ENCODE data around the gene DISC1. TPM values are rescaled to one million over a fixed set of nuclear protein-coding genes. Genes with fewer than 3 reads are reported as not detected.

DISC1 gene
- total RNA-seq, 2 donors from 2014 or later: 2.9 to 5.8 TPM

- H3K27ac Mint-ChIP-seq: no peak overlapping the region
- H3K9me3 Mint-ChIP-seq: no peaks in the 10 kb centered on the region
- DNase-seq (no peak), ATAC-seq (replicated peaks in 1 of 2) (no peak)
- H3K4me1 Mint-ChIP-seq (ENCODE audit: low read depth): no peaks in the 10 kb centered on the region
- no peaks in the 10 kb centered on the region for H3K27me3 Mint-ChIP-seq (ENCODE audit: low read depth)
- H3K36me3 Mint-ChIP-seq (ENCODE audit: insufficient read depth in 2 of 2): peaks cover 2 to 4% of the 10 kb centered on the region in 2 donors
- no peak overlapping the region for H3K4me3 Mint-ChIP-seq
These were observed 80.3 kb downstream of the DISC1 start for GRCh38 chr1:231706934-231707333.

- Mint-ChIP-seq H3K27ac (no peak overlapping the region), H3K4me3 (no peak overlapping the region)
These were observed 80.8 kb downstream of the DISC1 start for GRCh38 chr1:231707407-231707806.

GRCh38 chr1:231708394-231708793 lies 81.8 kb downstream of the DISC1 start:
- DNase-seq (no peak), ATAC-seq (replicated peaks in 1 of 2) (no peak)
- Mint-ChIP-seq H3K27me3 (ENCODE audit: low read depth) (no peaks in the 10 kb centered on the region), H3K36me3 (ENCODE audit: insufficient read depth in 2 of 2) (peaks cover 4 to 5% of the 10 kb centered on the region in 2 donors), H3K27ac (no peak overlapping the region), H3K4me3 (no peak overlapping the region), H3K4me1 (ENCODE audit: low read depth) (no peaks in the 10 kb centered on the region), H3K9me3 (peaks cover 3 to 4% of the 10 kb centered on the region in 2 donors)

More at GRCh38 chr1:231707407-231707806, 80.8 kb downstream of the DISC1 start:
- ATAC-seq (replicated peaks in 1 of 2) (no peak), DNase-seq (no peak)
- H3K27me3 Mint-ChIP-seq (ENCODE audit: low read depth): no peaks in the 10 kb centered on the region
- H3K4me1 Mint-ChIP-seq (ENCODE audit: low read depth): no peaks in the 10 kb centered on the region
- peaks cover 2 to 4% of the 10 kb centered on the region in 2 donors for H3K36me3 Mint-ChIP-seq (ENCODE audit: insufficient read depth in 2 of 2)
- no peaks in the 10 kb centered on the region for H3K9me3 Mint-ChIP-seq

- Mint-ChIP-seq H3K27me3 (ENCODE audit: low read depth) (no peaks in the 10 kb centered on the region), H3K4me1 (ENCODE audit: low read depth) (no peaks in the 10 kb centered on the region), H3K36me3 (ENCODE audit: insufficient read depth in 2 of 2) (peaks cover 1 to 5% of the 10 kb centered on the region in 2 donors), H3K9me3 (peaks cover 3 to 4% of the 10 kb centered on the region in 2 donors), H3K27ac (no peak overlapping the region), H3K4me3 (no peak overlapping the region)
- no peak for DNase-seq
- no peak for ATAC-seq (replicated peaks in 1 of 2)
These were observed 87.8 kb downstream of the DISC1 start for GRCh38 chr1:231714440-231714839.

GRCh38 chr1:231715816-231716722 lies 89.5 kb downstream of the DISC1 start:
- DNase-seq (no peak), ATAC-seq (replicated peaks in 1 of 2) (no peak)
- Mint-ChIP-seq H3K27me3 (ENCODE audit: low read depth) (no peaks in the 10 kb centered on the region), H3K27ac (no peak overlapping the region), H3K4me1 (ENCODE audit: low read depth) (no peaks in the 10 kb centered on the region), H3K4me3 (no peak overlapping the region), H3K9me3 (peaks cover 3 to 4% of the 10 kb centered on the region in 2 donors), H3K36me3 (ENCODE audit: insufficient read depth in 2 of 2) (peaks cover 1 to 5% of the 10 kb centered on the region in 2 donors)

- Mint-ChIP-seq H3K4me1 (ENCODE audit: low read depth) (no peaks in the 10 kb centered on the region), H3K27me3 (ENCODE audit: low read depth) (no peaks in the 10 kb centered on the region), H3K36me3 (ENCODE audit: insufficient read depth in 2 of 2) (peaks cover under 1 to 4% of the 10 kb centered on the region in 2 donors), H3K9me3 (peaks cover 3 to 4% of the 10 kb centered on the region in 2 donors), H3K27ac (no peak overlapping the region), H3K4me3 (no peak overlapping the region)
- ATAC-seq (replicated peaks in 1 of 2) (no peak), DNase-seq (no peak)
These were observed 90.3 kb downstream of the DISC1 start for GRCh38 chr1:231716879-231717278.

GRCh38 chr1:231719485-231720183 lies 93.0 kb downstream of the DISC1 start:
- no peaks in the 10 kb centered on the region for H3K27me3 Mint-ChIP-seq (ENCODE audit: low read depth)
- H3K9me3 Mint-ChIP-seq: no peaks in the 10 kb centered on the region
- no peak for DNase-seq
- no peak for ATAC-seq (replicated peaks in 1 of 2)
- H3K36me3 Mint-ChIP-seq (ENCODE audit: insufficient read depth in 2 of 2): no peaks in the 10 kb centered on the region
- no peaks in the 10 kb centered on the region for H3K4me1 Mint-ChIP-seq (ENCODE audit: low read depth)
- H3K4me3 Mint-ChIP-seq: no peak overlapping the region
- no peak overlapping the region for H3K27ac Mint-ChIP-seq

GRCh38 chr1:231720652-231721325 lies 94.2 kb downstream of the DISC1 start:
- Mint-ChIP-seq H3K27me3 (ENCODE audit: low read depth) (no peaks in the 10 kb centered on the region), H3K9me3 (no peaks in the 10 kb centered on the region), H3K36me3 (ENCODE audit: insufficient read depth in 2 of 2) (no peaks in the 10 kb centered on the region), H3K4me1 (ENCODE audit: low read depth) (no peaks in the 10 kb centered on the region), H3K27ac (no peak overlapping the region), H3K4me3 (no peak overlapping the region)
- ATAC-seq (replicated peaks in 1 of 2) (no peak), DNase-seq (no peak)

GRCh38 chr1:231721436-231721835 lies 94.8 kb downstream of the DISC1 start:
- H3K4me3 Mint-ChIP-seq: no peak overlapping the region
- ATAC-seq (replicated peaks in 1 of 2) (no peak), DNase-seq (no peak)
- no peaks in the 10 kb centered on the region for H3K9me3 Mint-ChIP-seq
- H3K27me3 Mint-ChIP-seq (ENCODE audit: low read depth): no peaks in the 10 kb centered on the region
- H3K27ac Mint-ChIP-seq: no peak overlapping the region
- no peaks in the 10 kb centered on the region for H3K36me3 Mint-ChIP-seq (ENCODE audit: insufficient read depth in 2 of 2)
- no peaks in the 10 kb centered on the region for H3K4me1 Mint-ChIP-seq (ENCODE audit: low read depth)

GRCh38 chr1:231722356-231722755 lies 95.8 kb downstream of the DISC1 start:
- H3K4me1 Mint-ChIP-seq (ENCODE audit: low read depth): no peaks in the 10 kb centered on the region
- no peaks in the 10 kb centered on the region for H3K9me3 Mint-ChIP-seq
- H3K27me3 Mint-ChIP-seq (ENCODE audit: low read depth): no peaks in the 10 kb centered on the region
- DNase-seq (no peak), ATAC-seq (replicated peaks in 1 of 2) (no peak)
- no peaks in the 10 kb centered on the region for H3K36me3 Mint-ChIP-seq (ENCODE audit: insufficient read depth in 2 of 2)
- H3K27ac Mint-ChIP-seq: no peak overlapping the region
- no peak overlapping the region for H3K4me3 Mint-ChIP-seq

- H3K4me3 Mint-ChIP-seq: no peak overlapping the region
- no peak overlapping the region for H3K27ac Mint-ChIP-seq
- ATAC-seq (replicated peaks in 1 of 2) (no peak), DNase-seq (no peak)
- H3K36me3 Mint-ChIP-seq (ENCODE audit: insufficient read depth in 2 of 2): no peaks in the 10 kb centered on the region
- no peaks in the 10 kb centered on the region for H3K9me3 Mint-ChIP-seq
- H3K27me3 Mint-ChIP-seq (ENCODE audit: low read depth): no peaks in the 10 kb centered on the region
- H3K4me1 Mint-ChIP-seq (ENCODE audit: low read depth): no peaks in the 10 kb centered on the region
These were observed 96.6 kb downstream of the DISC1 start for GRCh38 chr1:231723146-231723545.

- Mint-ChIP-seq H3K4me3 (no peak overlapping the region), H3K27me3 (ENCODE audit: low read depth) (no peaks in the 10 kb centered on the region), H3K4me1 (ENCODE audit: low read depth) (no peaks in the 10 kb centered on the region), H3K9me3 (no peaks in the 10 kb centered on the region), H3K36me3 (ENCODE audit: insufficient read depth in 2 of 2) (no peaks in the 10 kb centered on the region), H3K27ac (no peak overlapping the region)
- DNase-seq (no peak), ATAC-seq (replicated peaks in 1 of 2) (no peak)
These were observed 97.5 kb downstream of the DISC1 start for GRCh38 chr1:231724041-231724440.
